ENCODE results near the gene PRDX5. TPM values are rescaled to one million over a fixed set of nuclear protein-coding genes. Genes with fewer than 3 reads are reported as not detected.

Gene PRDX5
- total and polyA plus RNA-seq, 10 of the 15 experiments (the other 5 are each of a cell fraction or from before 2014, with no cell fraction given), result 95.7 to 406 (median 240) TPM

- SMC1A ChIA-PET (ENCODE audit: uncharacterized antibody, unreplicated experiment), result interaction anchor here (1.1 to 5.7 kb wide), 5 partner anchors 15 to 94 kb away, joined by 5 to 98 read pairs (median 7); partner anchors contain the start of genes BAD, FERMT3 and GPR137
- WGBS (ENCODE audit: insufficient coverage, insufficient replicate concordance, low lambda C conversion rate, missing lambda C conversion rate), result 5% methylated on average over 44 of the region's 54 CpGs
These were observed 17.9 kb upstream of the PRDX5 start, which contains the start of gene CATSPERZ for GRCh38 chr11:64299847-64300648. TSS of gene CATSPERZ (plus strand) at chr11:64300358. CDS start at chr11:64300411, 53 bp downstream.

More at GRCh38 chr11:64299847-64300648, 17.9 kb upstream of the PRDX5 start, which contains the start of gene CATSPERZ:
- Histone ChIP-seq H3K36me3 (ENCODE audit: control insufficient read depth in 2 of 2, insufficient read depth in 2 of 2, low read length in 1 of 2) (no peaks in the 10 kb centered on the region), H3K27ac (ENCODE audit: control insufficient read depth, insufficient read depth) (no peak within 1 kb of the TSS), H3K4me2 (ENCODE audit: control insufficient read depth, insufficient read depth) (peak within 1 kb of the TSS; percentile 84), H3K9ac (ENCODE audit: control insufficient read depth, insufficient read depth, low read length) (no peak within 1 kb of the TSS; the same call in 1 of the 2 replicates), H3K4me3 (peak within 1 kb of the TSS; percentile 16; the same call in 1 of the 2 replicates), H3K27me3 (replicated peaks in 1 of 2; ENCODE audit: control insufficient read depth in 2 of 2, insufficient read depth in 2 of 2, low read length in 1 of 2) (peaks cover 17 to 27% of the 10 kb centered on the region in 2 experiments), H3K79me2 (ENCODE audit: control insufficient read depth, insufficient read depth, low read length) (no peaks in the 10 kb centered on the region), H3K9me3 (replicated peaks; ENCODE audit: control insufficient read depth, insufficient read depth, low read length) (no peaks in the 10 kb centered on the region), H4K20me1 (ENCODE audit: control insufficient read depth, insufficient read depth) (no peaks in the 10 kb centered on the region; the same call in 1 of the 2 replicates), H3K4me1 (ENCODE audit: control insufficient read depth, insufficient read depth, low read length) (peaks cover 21% of the 10 kb centered on the region), H2AFZ (ENCODE audit: control insufficient read depth, low read depth, low read length) (peak within 1 kb of the TSS; percentile 51)
- ATAC-seq (no peak), FAIRE-seq (no peak), DNase-seq (ENCODE audit: low read depth, low spot score) (no peak)
- in situ Hi-C loops (cut with MboI) (loop anchor here (5.0 kb wide), 1 partner anchor 98 kb away; no protein-coding TSS in a partner anchor), intact Hi-C loops (cut with micrococcal nuclease; ENCODE audit: unreplicated experiment) (loop anchor here (2.0 to 5.0 kb wide), 2 partner anchors 49 to 628 kb away; partner anchors contain the start of genes ATL3 and PLCB3)
- TF ChIP-seq GABPA (IDR thresholded peaks at IDR 0.05; ENCODE audit: low read depth) (no peak), PML (IDR thresholded peaks at IDR 0.05; ENCODE audit: low read length) (no peak), BCL11A (IDR thresholded peaks at IDR 0.05; ENCODE audit: low read depth, low read length) (no peak), SUZ12 (IDR thresholded peaks at IDR 0.05; ENCODE audit: unreplicated experiment) (peak; percentile 54), BCLAF1 (IDR thresholded peaks at IDR 0.05) (no peak), ZNF274 (IDR thresholded peaks at IDR 0.05; ENCODE audit: insufficient read depth, insufficient read length) (no peak), MAX (IDR thresholded peaks at IDR 0.05; ENCODE audit: low read depth, low read length) (no peak)
- ChIA-PET RAD21 (ENCODE audit: unreplicated experiment) (interaction anchor here (0.6 to 5.8 kb wide), 12 partner anchors 15 to 113 kb away, joined by 3 to 125 read pairs (median 7); partner anchors contain the start of genes BAD, FERMT3, FKBP2 and GPR137), CTCF (interaction anchor here (0.7 to 5.8 kb wide), 22 partner anchors 7 to 152 kb away, joined by 3 to 238 read pairs (median 7); partner anchors contain the start of genes BAD, CCDC88B, FERMT3 and GPR137), POLR2A (interaction anchor here (1.1 to 5.8 kb wide), 3 partner anchors 30 to 95 kb away, joined by 4 to 70 read pairs (median 61); partner anchors contain the start of gene FERMT3)
- BruUV-seq (replicated peaks), result no TSS peak

All from GM12878 (cell line).